ENCODE results near the gene COPG2. TPM values are rescaled to one million over a fixed set of nuclear protein-coding genes. Genes with fewer than 3 reads are reported as not detected.

COPG2 gene
- total RNA-seq, 1 experiment from 2014 or later, result 50.9 TPM

DNA sequence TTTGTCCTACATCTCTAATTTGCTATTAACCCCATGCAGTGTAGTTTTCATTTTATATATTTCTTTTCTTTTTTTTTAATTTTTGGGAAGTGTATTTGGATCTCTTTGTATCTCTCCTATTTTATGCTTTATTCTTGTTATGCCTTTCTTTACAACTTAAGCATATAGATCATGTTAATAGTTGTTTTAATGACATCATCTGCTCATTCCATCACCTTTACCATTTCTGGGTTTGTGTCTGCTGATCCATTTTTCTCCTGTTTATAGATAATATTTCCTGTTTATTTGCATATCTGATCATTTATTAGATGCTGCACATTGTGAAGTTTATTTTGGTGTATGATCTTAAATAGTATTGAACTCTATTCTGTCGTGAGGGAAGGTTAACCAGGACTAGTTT, 13.7 kb downstream of the COPG2 start:
- no peaks in the 10 kb centered on the region for H3K9me3 Mint-ChIP-seq
- no peak for DNase-seq (ENCODE audit: low spot score)
- TF ChIP-seq, protein P1, sequence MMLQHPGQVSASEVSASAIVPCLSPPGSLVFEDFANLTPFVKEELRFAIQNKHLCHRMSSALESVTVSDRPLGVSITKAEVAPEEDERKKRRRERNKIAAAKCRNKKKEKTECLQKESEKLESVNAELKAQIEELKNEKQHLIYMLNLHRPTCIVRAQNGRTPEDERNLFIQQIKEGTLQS (CRISPR knock-in tag; conservative IDR thresholded peaks at IDR 0.05), result no peak
- no peak for TF ChIP-seq MXD4 (CRISPR knock-in tag; IDR thresholded peaks at IDR 0.05; ENCODE audit: borderline replicate concordance)
- TF ChIP-seq MYBL2 (CRISPR knock-in tag; IDR thresholded peaks at IDR 0.05), result no peak
- TF ChIP-seq FOXK1 (CRISPR knock-in tag; IDR thresholded peaks at IDR 0.05), result no peak
- TF ChIP-seq, protein P2, sequence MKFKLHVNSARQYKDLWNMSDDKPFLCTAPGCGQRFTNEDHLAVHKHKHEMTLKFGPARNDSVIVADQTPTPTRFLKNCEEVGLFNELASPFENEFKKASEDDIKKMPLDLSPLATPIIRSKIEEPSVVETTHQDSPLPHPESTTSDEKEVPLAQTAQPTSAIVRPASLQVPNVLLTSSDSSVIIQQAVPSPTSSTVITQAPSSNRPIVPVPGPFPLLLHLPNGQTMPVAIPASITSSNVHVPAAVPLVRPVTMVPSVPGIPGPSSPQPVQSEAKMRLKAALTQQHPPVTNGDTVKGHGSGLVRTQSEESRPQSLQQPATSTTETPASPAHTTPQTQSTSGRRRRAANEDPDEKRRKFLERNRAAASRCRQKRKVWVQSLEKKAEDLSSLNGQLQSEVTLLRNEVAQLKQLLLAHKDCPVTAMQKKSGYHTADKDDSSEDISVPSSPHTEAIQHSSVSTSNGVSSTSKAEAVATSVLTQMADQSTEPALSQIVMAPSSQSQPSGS (CRISPR knock-in tag; IDR thresholded peaks at IDR 0.05; ENCODE audit: borderline replicate concordance, low read depth), result no peak
- no peak for TF ChIP-seq ZNF138 (CRISPR knock-in tag; conservative IDR thresholded peaks at IDR 0.05)
- H3K4me1 Mint-ChIP-seq, result no peaks in the 10 kb centered on the region
- no peak for ATAC-seq
- no peak overlapping the region for H3K4me3 Mint-ChIP-seq
- no peak overlapping the region for H3K27ac Mint-ChIP-seq
- no peaks in the 10 kb centered on the region for H3K27me3 Mint-ChIP-seq (ENCODE audit: low read depth)
- ChIA-PET POLR2A (no interaction called here), CTCF (no interaction called here)
- H3K36me3 Mint-ChIP-seq, result peaks cover 5% of the 10 kb centered on the region; the same call in 1 of the 2 replicates

DNA sequence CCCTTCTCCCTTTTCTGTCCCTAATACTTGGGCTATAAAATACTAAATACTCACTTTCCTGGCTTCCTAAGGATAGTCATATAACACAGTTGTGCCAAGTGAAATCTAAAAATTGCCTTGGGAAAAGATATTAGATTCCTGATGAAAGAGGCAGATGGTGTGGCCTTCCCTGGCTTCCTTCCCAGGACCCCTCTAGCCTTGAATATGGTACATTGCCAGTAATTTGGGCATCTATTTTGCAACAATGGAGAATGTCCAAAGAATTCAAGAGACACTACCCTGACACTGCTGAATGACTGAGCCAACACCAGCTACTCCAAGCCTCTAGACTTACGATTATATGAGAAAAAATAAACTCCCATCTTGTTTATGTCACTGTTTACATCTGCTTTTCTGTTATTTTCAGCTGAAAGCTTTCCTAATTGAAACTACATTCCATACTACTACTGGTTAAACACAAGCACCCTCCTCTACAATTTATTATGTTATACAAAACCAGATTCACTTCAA, 17.9 kb downstream of the COPG2 start:
- H3K4me3 Mint-ChIP-seq, result no peak overlapping the region
- H3K4me1 Mint-ChIP-seq, result no peaks in the 10 kb centered on the region
- peaks cover 31% of the 10 kb centered on the region for H3K36me3 Mint-ChIP-seq
- no peaks in the 10 kb centered on the region for H3K27me3 Mint-ChIP-seq (ENCODE audit: low read depth)
- H3K9me3 Mint-ChIP-seq, result no peaks in the 10 kb centered on the region
- DNase-seq (ENCODE audit: low spot score), result no peak
- ChIA-PET CTCF (no interaction called here), POLR2A (no interaction called here)
- ATAC-seq, result no peak
- no peak overlapping the region for H3K27ac Mint-ChIP-seq
- TF ChIP-seq RORB (CRISPR knock-in tag; IDR thresholded peaks at IDR 0.05), result no peak
- no peak for TF ChIP-seq FOXK1 (CRISPR knock-in tag; IDR thresholded peaks at IDR 0.05)
- TF ChIP-seq ELF4 (CRISPR knock-in tag; IDR thresholded peaks at IDR 0.05; ENCODE audit: low read depth), result no peak
- TF ChIP-seq PRRX2 (CRISPR knock-in tag; IDR thresholded peaks at IDR 0.05), result no peak
- no peak for TF ChIP-seq CREM (CRISPR knock-in tag; IDR thresholded peaks at IDR 0.05)
- TF ChIP-seq, protein P3, sequence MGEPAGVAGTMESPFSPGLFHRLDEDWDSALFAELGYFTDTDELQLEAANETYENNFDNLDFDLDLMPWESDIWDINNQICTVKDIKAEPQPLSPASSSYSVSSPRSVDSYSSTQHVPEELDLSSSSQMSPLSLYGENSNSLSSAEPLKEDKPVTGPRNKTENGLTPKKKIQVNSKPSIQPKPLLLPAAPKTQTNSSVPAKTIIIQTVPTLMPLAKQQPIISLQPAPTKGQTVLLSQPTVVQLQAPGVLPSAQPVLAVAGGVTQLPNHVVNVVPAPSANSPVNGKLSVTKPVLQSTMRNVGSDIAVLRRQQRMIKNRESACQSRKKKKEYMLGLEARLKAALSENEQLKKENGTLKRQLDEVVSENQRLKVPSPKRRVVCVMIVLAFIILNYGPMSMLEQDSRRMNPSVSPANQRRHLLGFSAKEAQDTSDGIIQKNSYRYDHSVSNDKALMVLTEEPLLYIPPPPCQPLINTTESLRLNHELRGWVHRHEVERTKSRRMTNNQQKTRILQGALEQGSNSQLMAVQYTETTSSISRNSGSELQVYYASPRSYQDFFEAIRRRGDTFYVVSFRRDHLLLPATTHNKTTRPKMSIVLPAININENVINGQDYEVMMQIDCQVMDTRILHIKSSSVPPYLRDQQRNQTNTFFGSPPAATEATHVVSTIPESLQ (CRISPR knock-in tag; IDR thresholded peaks at IDR 0.05), result no peak
- TF ChIP-seq, protein P4, sequence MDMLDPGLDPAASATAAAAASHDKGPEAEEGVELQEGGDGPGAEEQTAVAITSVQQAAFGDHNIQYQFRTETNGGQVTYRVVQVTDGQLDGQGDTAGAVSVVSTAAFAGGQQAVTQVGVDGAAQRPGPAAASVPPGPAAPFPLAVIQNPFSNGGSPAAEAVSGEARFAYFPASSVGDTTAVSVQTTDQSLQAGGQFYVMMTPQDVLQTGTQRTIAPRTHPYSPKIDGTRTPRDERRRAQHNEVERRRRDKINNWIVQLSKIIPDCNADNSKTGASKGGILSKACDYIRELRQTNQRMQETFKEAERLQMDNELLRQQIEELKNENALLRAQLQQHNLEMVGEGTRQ (CRISPR knock-in tag; IDR thresholded peaks at IDR 0.05), result no peak
- TF ChIP-seq, protein P5, sequence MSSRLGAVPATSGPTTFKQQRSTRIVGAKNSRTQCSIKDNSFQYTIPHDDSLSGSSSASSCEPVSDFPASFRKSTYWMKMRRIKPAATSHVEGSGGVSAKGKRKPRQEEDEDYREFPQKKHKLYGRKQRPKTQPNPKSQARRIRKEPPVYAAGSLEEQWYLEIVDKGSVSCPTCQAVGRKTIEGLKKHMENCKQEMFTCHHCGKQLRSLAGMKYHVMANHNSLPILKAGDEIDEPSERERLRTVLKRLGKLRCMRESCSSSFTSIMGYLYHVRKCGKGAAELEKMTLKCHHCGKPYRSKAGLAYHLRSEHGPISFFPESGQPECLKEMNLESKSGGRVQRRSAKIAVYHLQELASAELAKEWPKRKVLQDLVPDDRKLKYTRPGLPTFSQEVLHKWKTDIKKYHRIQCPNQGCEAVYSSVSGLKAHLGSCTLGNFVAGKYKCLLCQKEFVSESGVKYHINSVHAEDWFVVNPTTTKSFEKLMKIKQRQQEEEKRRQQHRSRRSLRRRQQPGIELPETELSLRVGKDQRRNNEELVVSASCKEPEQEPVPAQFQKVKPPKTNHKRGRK (CRISPR knock-in tag; IDR thresholded peaks at IDR 0.05; ENCODE audit: borderline replicate concordance), result no peak
- TF ChIP-seq, protein P6, sequence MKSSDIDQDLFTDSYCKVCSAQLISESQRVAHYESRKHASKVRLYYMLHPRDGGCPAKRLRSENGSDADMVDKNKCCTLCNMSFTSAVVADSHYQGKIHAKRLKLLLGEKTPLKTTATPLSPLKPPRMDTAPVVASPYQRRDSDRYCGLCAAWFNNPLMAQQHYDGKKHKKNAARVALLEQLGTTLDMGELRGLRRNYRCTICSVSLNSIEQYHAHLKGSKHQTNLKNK (CRISPR knock-in tag; IDR thresholded peaks at IDR 0.05), result no peak
- no peak for TF ChIP-seq ZNF263 (CRISPR knock-in tag; IDR thresholded peaks at IDR 0.05; ENCODE audit: low read depth)
- TF ChIP-seq RELA (CRISPR knock-in tag; IDR thresholded peaks at IDR 0.05; ENCODE audit: borderline replicate concordance), result no peak
- no peak for TF ChIP-seq MXD4 (CRISPR knock-in tag; IDR thresholded peaks at IDR 0.05; ENCODE audit: borderline replicate concordance)
- TF ChIP-seq NFYB (CRISPR knock-in tag; conservative IDR thresholded peaks at IDR 0.05; ENCODE audit: low read depth), result no peak
- no peak for TF ChIP-seq ESRRA (CRISPR knock-in tag; IDR thresholded peaks at IDR 0.05; ENCODE audit: borderline replicate concordance)
- TF ChIP-seq SOX15 (CRISPR knock-in tag; IDR thresholded peaks at IDR 0.05), result no peak
- TF ChIP-seq, protein P7, sequence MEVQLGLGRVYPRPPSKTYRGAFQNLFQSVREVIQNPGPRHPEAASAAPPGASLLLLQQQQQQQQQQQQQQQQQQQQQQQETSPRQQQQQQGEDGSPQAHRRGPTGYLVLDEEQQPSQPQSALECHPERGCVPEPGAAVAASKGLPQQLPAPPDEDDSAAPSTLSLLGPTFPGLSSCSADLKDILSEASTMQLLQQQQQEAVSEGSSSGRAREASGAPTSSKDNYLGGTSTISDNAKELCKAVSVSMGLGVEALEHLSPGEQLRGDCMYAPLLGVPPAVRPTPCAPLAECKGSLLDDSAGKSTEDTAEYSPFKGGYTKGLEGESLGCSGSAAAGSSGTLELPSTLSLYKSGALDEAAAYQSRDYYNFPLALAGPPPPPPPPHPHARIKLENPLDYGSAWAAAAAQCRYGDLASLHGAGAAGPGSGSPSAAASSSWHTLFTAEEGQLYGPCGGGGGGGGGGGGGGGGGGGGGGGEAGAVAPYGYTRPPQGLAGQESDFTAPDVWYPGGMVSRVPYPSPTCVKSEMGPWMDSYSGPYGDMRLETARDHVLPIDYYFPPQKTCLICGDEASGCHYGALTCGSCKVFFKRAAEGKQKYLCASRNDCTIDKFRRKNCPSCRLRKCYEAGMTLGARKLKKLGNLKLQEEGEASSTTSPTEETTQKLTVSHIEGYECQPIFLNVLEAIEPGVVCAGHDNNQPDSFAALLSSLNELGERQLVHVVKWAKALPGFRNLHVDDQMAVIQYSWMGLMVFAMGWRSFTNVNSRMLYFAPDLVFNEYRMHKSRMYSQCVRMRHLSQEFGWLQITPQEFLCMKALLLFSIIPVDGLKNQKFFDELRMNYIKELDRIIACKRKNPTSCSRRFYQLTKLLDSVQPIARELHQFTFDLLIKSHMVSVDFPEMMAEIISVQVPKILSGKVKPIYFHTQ (CRISPR knock-in tag; IDR thresholded peaks at IDR 0.05), result no peak
- TF ChIP-seq, protein P8, sequence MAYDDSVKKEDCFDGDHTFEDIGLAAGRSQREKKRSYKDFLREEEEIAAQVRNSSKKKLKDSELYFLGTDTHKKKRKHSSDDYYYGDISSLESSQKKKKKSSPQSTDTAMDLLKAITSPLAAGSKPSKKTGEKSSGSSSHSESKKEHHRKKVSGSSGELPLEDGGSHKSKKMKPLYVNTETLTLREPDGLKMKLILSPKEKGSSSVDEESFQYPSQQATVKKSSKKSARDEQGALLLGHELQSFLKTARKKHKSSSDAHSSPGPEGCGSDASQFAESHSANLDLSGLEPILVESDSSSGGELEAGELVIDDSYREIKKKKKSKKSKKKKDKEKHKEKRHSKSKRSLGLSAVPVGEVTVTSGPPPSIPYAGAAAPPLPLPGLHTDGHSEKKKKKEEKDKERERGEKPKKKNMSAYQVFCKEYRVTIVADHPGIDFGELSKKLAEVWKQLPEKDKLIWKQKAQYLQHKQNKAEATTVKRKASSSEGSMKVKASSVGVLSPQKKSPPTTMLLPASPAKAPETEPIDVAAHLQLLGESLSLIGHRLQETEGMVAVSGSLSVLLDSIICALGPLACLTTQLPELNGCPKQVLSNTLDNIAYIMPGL (CRISPR knock-in tag; IDR thresholded peaks at IDR 0.05), result no peak
